Stimulated activated CD8-positive, alpha-beta memory T cell treated with anti-CD3 and anti-CD28 coated beads, Interleukin-12 subunit alpha, Interleukin-12 subunit beta, amount 100 ng/mL, for 4 hours (primary cell): Measurements from ENCODE around the gene FAM174C.
A peak's percentile ranks its signal among the peaks of the same experiment; 100 is the strongest.

ENCODE experiments used
- DNase-seq: peaks from one replicate; pipeline ENCODE4 v3.0.0-alpha.2; 2020; ENCODE audit warnings: low read depth

FAM174C gene

GRCh38 chr19:1261798-1262622 lies 13.3 kb upstream of the FAM174C start:
- no peak for DNase-seq

DNA sequence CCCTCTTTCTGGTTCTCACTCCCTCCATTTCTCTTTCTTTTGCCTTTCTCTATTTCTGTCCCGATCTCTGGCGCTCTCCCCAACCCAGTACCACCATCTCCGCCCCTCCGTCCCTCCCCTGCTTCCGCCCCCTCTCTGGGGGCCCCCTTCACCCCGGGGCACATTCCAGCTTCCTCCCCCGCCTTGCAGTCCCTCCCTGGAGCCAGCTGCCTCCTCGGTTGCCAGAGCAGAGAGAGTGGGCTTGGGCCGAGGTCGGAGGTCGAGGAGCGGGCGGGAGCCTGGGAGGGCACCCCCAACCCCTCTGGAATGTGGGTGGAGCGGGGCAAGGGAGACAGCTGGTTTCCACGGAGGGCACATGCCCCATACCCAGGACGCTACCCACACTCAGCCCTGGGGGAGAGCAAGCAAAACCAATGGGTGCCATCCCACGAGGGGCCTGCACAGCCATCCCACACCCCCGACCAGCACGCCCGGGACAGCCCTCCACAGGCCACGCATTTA lies 12.7 kb upstream of the FAM174C start:
- no peak for DNase-seq

- no peak for DNase-seq
Observed at GRCh38 chr19:1263188-1263587, 12.1 kb upstream of the FAM174C start.

GRCh38 chr19:1264801-1265614 lies 10.3 kb upstream of the FAM174C start:
- DNase-seq: no peak

DNA sequence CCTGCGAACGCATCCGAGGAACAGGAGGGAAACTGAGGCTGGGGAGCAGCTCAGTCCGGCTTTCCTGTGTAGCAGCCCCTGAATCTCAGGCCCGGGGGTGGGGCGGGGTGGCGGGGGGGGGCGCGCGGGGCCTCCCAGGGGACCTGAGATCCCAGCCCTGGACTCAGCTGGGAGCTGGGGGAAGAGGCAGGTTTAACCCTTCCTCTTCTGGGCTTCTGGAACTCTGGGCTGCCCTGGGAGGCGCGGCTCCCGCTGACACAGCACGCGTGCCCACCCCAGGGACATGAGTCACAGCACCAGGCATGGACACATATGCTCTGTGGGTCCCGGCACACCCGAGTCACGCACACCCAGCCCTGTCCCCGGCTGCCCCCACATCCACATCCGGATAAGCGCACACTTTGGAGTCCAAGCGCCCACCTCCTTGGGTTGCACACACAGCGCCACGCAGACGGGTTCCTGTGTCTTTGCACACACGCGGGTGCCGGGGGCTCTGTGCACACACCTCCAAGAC lies 9.7 kb upstream of the FAM174C start:
- DNase-seq: no peak

DNA sequence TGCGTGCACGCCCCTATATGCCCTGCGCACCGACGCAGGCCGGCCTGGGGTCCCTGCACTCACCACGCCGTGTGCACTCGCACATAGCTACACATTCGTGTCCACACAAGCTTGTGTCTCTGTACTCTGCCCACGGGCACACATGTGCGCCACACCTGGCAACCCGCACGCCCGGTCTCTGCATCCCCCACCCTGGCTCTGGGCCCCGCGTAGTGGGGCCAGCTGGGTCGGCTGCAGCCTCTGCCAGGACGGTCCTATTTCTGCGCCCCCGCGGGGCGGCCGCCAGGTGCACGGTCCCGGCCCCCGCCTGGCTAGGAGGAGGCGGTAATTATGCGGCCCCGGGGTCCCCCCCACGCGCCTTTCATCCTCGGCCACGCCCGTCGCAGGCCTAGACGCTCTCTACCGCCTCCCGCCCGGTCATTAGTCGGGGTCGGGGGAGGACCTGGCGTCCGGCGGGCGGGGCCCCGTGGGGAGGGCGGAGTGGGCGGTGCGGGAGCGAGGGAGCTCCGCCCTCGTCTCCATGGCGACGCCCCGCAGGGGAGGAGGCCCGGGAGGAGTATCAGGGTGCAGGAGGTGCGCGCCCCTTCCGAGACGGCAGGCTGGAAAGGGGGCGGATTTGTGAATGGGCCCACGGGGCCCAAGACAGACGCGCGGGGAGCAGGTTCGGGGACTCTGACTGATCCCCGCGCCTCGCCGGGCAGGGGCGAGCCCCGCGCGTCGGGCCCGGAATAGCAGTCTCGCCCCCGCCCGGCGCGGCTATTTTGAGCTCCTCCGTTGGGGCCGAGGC lies 9.0 kb upstream of the FAM174C start:
- peak; percentile 81 for DNase-seq

DNA sequence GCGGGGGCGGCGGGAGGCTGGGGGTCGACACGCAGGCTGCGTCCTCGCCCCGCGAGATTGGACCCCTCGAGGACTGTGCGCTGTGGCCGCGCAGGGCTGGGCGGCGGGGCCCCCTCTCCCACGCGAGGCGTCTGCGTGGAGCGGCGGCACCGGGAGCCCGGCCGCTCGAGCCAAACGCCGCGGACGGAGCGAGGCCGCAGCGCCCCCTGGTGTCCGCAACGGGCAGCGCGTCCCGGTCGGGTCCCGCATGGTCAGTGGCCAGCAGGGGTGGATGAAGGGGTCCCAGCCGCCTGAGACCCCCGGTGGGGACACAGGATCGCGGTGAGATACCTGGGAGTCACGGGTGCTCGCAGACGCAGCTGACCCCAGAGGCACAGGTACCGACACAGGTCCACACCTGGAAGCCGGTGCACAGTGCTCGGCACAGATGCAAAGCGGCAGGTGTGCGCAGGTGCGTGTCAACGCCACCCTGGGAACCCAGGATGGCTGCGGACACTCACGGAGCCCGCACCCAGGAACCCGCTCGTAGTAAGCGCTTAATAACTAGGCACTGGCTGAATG lies 8.3 kb upstream of the FAM174C start:
- DNase-seq: peak; percentile 62

DNA sequence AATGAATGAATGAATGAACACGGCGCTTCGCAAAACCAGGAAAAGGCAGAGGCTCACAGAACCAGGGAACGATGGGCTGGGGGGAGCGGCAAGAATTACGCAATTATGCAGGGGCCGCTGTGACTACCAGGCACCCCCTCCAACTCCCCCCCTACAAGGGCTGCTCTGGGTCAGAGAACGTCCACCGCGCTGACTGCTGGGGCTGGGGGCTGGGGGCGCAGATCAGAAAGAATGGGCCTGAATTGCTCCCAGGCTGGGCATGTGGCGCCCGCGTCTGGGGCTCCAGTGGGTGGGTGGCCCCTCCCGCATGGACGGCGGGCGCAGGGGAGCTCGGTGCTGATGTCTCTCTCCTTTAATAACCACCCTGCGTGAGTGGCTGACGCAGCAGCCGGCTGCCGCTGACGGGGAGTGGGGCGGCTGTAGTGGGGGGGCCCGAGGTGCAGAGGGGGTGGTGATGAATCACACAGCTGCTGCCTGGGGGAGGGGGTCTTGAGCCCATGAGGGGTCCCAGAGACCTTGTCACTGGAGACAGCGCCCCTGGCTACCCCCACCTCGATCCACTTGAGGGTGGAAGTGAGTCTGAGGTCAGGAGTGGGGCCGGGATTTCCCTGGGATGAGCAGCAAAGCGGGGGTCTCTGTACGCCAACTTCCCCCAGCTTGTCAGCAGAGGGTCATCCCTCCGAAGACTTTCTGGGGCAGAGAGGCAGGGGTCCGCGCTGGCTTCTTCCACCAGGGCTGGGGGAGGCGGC lies 7.7 kb upstream of the FAM174C start:
- DNase-seq: no peak

DNA sequence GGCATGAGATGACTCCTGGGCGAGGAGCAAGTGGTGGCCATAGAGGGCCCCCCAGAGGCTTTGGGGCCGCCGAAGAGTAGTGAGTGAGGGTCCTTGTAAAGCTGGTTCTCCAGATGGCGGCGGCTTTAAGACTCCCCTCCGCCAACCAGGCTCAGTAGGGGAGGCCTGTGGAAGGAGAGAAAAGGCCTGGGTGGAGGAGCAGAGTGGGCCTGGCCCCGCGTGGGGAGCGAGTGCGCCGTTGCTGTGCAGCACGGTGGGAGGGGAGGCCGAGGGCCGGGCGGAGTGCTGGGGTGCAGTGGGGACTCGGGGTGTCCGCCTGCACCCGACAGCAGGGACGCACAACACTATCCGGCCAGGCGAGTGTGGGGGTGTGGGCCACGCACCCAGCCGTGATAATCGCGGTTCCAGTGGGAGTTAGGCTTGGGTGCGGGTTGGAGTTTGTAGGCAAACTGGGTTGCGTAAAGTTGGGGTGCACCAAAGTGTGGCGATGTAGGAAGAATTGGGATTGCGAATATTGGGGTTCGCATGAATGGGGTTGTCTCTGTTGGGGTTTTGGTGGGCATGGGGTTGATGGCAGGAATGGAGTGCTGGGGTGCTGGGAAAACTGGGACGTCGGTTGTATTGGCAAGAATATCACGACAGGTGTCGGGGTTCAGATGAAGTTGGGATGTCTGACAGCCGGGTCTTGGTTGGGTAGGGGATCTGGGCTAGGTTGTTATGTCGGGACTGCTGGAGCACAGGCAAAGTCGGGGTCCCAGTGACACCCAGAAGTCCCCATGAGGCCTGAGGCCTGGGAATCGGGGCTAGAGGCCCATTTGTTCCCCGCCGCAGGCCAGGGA lies 6.9 kb upstream of the FAM174C start:
- DNase-seq: no peak

DNA sequence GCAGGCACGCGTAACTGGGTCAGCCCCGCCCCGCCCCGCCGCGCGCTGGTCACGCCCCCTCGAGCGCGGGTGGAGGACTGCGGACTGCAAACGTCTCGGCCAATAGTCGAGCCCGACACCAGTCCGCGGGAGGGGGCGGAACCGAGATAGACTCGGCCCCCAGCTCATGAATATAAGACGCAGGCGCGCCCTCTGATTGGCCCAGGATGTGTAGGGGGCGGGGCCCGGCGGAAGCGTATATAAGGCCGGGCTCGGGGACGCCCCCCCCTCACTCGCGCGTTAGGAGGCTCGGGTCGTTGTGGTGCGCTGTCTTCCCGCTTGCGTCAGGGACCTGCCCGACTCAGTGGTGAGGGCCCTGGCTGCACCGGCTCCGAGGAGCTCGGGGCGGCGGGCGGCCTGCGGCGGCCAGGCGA lies 6.3 kb upstream of the FAM174C start, which contains the start of gene CIRBP:
Gene CIRBP, plus strand, starts transcription at position 268 of the 413 bp plus-strand sequence. CDS start 1,602 bp downstream, outside the sequence.
- DNase-seq: peak; percentile 99

GRCh38 chr19:1269478-1270212 lies 5.7 kb upstream of the FAM174C start:
- DNase-seq: peak; percentile 83

DNA sequence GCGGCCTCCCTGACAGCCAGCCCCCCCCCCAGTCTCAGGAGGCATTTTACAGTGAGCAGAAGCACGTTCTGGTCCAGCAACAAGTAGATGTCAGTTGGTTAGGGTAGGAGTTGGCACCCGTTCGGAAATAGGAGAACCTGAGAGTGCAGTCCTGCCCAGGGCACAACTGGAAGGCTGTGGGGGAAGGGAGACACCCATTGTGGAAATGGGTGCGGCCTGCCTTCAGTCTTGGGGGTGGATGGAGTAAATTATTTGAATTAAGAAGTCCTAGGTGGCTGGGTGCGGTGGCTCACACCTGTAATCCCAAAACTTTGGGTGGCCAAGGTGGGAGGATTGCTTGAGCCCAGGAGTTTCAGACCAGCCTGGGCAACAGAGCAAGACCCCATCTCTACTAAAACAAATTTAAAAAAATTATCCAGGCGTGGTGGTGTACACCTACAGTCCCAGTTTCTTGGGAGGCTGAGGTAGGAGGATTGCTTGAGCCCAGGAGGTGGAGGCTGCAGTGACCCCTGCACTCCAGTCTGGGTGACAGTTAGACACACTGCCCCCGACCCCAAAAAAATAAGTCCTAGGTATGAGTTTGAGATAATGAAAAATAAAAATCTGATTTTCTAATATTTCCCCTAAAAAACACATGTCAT lies 5.0 kb upstream of the FAM174C start:
- DNase-seq: no peak

DNA sequence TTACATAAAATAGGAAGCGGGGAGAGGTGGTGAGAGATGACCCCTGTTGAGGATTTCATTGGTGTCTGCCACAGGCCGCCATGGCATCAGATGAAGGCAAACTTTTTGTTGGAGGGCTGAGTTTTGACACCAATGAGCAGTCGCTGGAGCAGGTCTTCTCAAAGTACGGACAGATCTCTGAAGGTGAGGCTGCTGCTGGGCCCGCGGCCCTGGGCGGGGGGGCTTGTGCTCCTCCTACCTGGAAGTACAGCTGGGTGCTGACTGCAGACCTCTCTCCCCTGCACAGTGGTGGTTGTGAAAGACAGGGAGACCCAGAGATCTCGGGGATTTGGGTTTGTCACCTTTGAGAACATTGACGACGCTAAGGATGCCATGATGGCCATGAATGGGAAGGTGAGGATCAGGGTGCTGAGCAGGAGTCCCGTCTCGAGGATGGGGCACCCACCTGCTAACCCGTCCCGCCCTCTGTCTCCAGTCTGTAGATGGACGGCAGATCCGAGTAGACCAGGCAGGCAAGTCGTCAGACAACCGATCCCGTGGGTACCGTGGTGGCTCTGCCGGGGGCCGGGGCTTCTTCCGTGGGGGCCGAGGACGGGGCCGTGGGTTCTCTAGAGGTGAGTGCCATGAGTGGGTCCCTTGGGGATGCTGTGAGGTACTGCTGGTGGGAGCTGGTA lies 4.3 kb upstream of the FAM174C start:
- DNase-seq: no peak

- no peak for DNase-seq
Observed at GRCh38 chr19:1271528-1272422, 3.6 kb upstream of the FAM174C start.

DNA sequence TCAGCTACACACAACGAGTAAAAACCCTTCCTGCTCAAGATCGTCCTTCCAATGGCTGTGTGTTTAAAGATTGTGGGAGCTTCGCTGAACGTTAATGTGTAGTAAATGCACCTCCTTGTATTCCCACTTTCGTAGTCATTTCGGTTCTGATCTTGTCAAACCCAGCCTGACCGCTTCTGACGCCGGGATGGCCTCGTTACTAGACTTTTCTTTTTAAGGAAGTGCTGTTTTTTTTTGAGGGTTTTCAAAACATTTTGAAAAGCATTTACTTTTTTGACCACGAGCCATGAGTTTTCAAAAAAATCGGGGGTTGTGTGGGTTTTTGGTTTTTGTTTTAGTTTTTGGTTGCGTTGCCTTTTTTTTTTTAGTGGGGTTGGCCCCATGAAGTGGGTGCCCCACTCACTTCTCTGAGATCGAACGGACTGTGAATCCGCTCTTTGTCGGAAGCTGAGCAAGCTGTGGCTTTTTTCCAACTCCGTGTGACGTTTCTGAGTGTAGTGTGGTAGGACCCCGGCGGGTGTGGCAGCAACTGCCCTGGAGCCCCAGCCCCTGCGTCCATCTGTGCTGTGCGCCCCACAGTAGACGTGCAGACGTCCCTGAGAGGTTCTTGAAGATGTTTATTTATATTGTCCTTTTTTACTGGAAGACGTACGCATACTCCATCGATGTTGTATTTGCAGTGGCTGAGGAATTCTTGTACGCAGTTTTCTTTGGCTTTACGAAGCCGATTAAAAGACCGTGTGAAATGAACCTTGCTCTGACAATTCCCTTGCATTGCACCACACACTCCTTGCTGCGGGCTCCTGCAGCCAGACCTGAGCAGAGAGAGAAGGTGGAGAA lies 2.7 kb upstream of the FAM174C start:
- DNase-seq: no peak
